K562 (cell line): Measurements from ENCODE around the gene SLC5A6. TPM values are rescaled to one million over a fixed set of nuclear protein-coding genes. Genes with fewer than 3 reads are reported as not detected.

ENCODE experiments used
- ATAC-seq: fragments of 200-7000 bp; cut with Tn5 transposase; 3 replicates; pipeline ENCODE4 v1.9.1; 2020; ENCODE audit warnings: moderate library complexity
- BruUV-seq: library from RNA; stranded (reverse); fragments of 400-500 nt; replicated peaks from 2 replicates; lab custom pipeline; 2021; lab: Mats Ljungman, UMichigan
- CTCF ChIA-PET: fragments of 300-600 bp; formaldehyde crosslinking; extraction: SDS; loops from one replicate; lab custom pipeline; 2021; ENCODE audit warnings: low intra/inter-chr PET ratio; lab: Yijun Ruan, JAX
- POLR2A ChIA-PET: fragments of 300-600, 350-650 bp; sonication (Branson Sonifier 250); formaldehyde crosslinking; extraction: SDS; loops from one replicate; lab custom pipeline; 2021; ENCODE audit warnings: antibody characterized with exemption, inconsistent platforms; lab: Yijun Ruan, JAX
- DNase-seq, 4 experiments: peaks; one replicate each; pipeline versions ENCODE4 v3.0.0 to v3.0.0-alpha.2; 2011 to 2018; ENCODE audit warnings: low spot score in 3 of 4, mixed read lengths in 3 of 4; ENCODE audit errors: extremely low read depth in 1 of 4
- FAIRE-seq: peaks from 2 replicates; lab custom pipeline; 2011; peaks lifted over from hg19 to GRCh38; lab: Jason Lieb, UNC
- H2AFZ ChIP-seq: 2 replicates; pipeline ENCODE4 v1.6.0; 2011; ENCODE audit warnings: low read depth, low read length, control low read depth, inconsistent platforms
- H3K27ac ChIP-seq: fragments of 200-600 bp; 3 replicates; pipeline ENCODE4 v1.8.0; 2011; ENCODE audit warnings: low read depth, mild to moderate bottlenecking, control low read depth, inconsistent platforms, low read length, moderate library complexity, mixed read lengths; ENCODE audit errors: extremely low read depth
- H3K27me3 ChIP-seq, 2 experiments: fragments of 300-600 bp in 1 of 2; 2 replicates in 1 of 2; 3 replicates in 1 of 2; pipeline versions ENCODE4 v1.6.0 to v1.8.0; 2011; ENCODE audit warnings: inconsistent platforms in 2 of 2, low read length in 2 of 2, mild to moderate bottlenecking in 1 of 2, mixed read lengths in 1 of 2, moderate library complexity in 1 of 2; ENCODE audit not compliant: control insufficient read depth in 2 of 2, insufficient read depth in 2 of 2
- H3K36me3 ChIP-seq: fragments of 300-600 bp; 3 replicates; pipeline ENCODE4 v1.8.0; 2011; ENCODE audit warnings: mild to moderate bottlenecking, low read length, inconsistent platforms; ENCODE audit not compliant: control insufficient read depth, insufficient read depth
- H3K4me1 ChIP-seq, 2 experiments: fragments of 200-600 bp in 1 of 2; replicated peaks in 1 of 2; 2 replicates in 1 of 2; 3 replicates in 1 of 2; pipeline versions ENCODE4 v1.5.1 to v1.8.0; 2011; ENCODE audit warnings: inconsistent platforms in 2 of 2, low read length in 2 of 2, mild to moderate bottlenecking in 1 of 2, mixed read lengths in 1 of 2, moderate library complexity in 1 of 2; ENCODE audit not compliant: control insufficient read depth in 2 of 2, insufficient read depth in 2 of 2
- H3K4me2 ChIP-seq: 2 replicates; pipeline ENCODE4 v1.6.1; 2011; ENCODE audit warnings: low read length, control low read depth, inconsistent platforms, mixed read lengths; ENCODE audit not compliant: insufficient read depth
- H3K4me3 ChIP-seq: fragments of 200-600 bp; sonication (generic), shearing (Covaris generic); 2 replicates; pipeline ENCODE4 v1.5.1; 2016; ENCODE audit warnings: control low read depth, inconsistent platforms
- H3K79me2 ChIP-seq: fragments of 200-600 bp; 3 replicates; pipeline ENCODE4 v1.8.0; 2011; ENCODE audit warnings: low read length, inconsistent platforms; ENCODE audit not compliant: control insufficient read depth, insufficient read depth
- H3K9ac ChIP-seq, 2 experiments: 2 replicates each; pipeline versions ENCODE4 v1.6.0 to v1.6.1; 2011; ENCODE audit warnings: low read depth in 2 of 2, low read length in 2 of 2, control low read depth in 1 of 2, inconsistent platforms in 1 of 2, mild to moderate bottlenecking in 1 of 2, mixed read lengths in 1 of 2; ENCODE audit not compliant: insufficient read depth in 1 of 2
- H3K9me1 ChIP-seq: one replicate; pipeline ENCODE4 v1.6.0; 2011; ENCODE audit warnings: inconsistent platforms, mild to moderate bottlenecking, low read length, moderate library complexity; ENCODE audit not compliant: control insufficient read depth, insufficient read depth
- H3K9me3 ChIP-seq: replicated peaks from 2 replicates; pipeline ENCODE4 v1.5.1; 2011; ENCODE audit warnings: low read depth, low read length, inconsistent platforms; ENCODE audit not compliant: control insufficient read depth, insufficient read depth
- H4K20me1 ChIP-seq: replicated peaks from 2 replicates; pipeline ENCODE4 v1.6.1; 2011; ENCODE audit warnings: low read length, inconsistent platforms, mixed read lengths; ENCODE audit not compliant: control insufficient read depth, insufficient read depth
- CHD7 ChIP-seq: fragments of 200-600 bp; sonication (generic); IDR thresholded peaks from one replicate; pipeline ENCODE4 v1.6.1; 2012; ENCODE audit warnings: mild to moderate bottlenecking, low read depth, low read length, inconsistent platforms
- NONO ChIP-seq, 2 experiments: fragments of 200-400 bp in 1 of 2; fragments of 450-650 bp in 1 of 2; formaldehyde crosslinking in 1 of 2; IDR thresholded peaks; 2 replicates each; pipeline ENCODE4 v1.6.1; 2017; ENCODE audit warnings: low read depth in 2 of 2, mild to moderate bottlenecking in 2 of 2, moderate library complexity in 2 of 2, low read length in 1 of 2
- ZKSCAN8 ChIP-seq: fragments of 200-800 bp; sonication (Bioruptor generic); IDR thresholded peaks from 2 replicates; pipeline ENCODE4 v1.6.1; 2016; ENCODE audit warnings: missing genetic modification characterization, missing compliant biosample characterization
- WGBS: fragments of 100-300 bp; shearing (Covaris generic); methylation state at CpG from one replicate; pipeline ENCODE4 v1.1.6; 2016; ENCODE audit warnings: low coverage, mixed read lengths; ENCODE audit not compliant: insufficient coverage; ENCODE audit errors: missing lambda C conversion rate; 5-methylcytosine and 5-hydroxymethylcytosine counted together
- in situ Hi-C: fragments of 300-500 bp; cut with MboI; formaldehyde crosslinking; loops from 4 replicates; pipeline ENCODE4 v1.15.0; 2018; ENCODE audit warnings: inconsistent platforms, mixed read lengths
- intact Hi-C: fragments of 100-400 bp; cut with micrococcal nuclease; formaldehyde crosslinking; loops from 2 replicates; pipeline ENCODE4 v1.14.2; 2022
- polyA plus RNA-seq, 8 experiments: library from polyadenylated mRNA; depleted of rRNA in 4 of 8; stranded (reverse) in 5 of 8; unstranded in 3 of 8; fragments of >200 nt; fragmentation: Nextera tagmentation in 2 of 8; fragmentation: Illumina TruSeq in 1 of 8; extraction: Ambion mirVana in 2 of 8; extraction: Trizol in 1 of 8; gene quantifications; 2 replicates each; pipeline versions ENCODE4 v1.2.1 to v1.2.3, GENCODE V29; 2011 to 2014; ENCODE audit warnings: inconsistent platforms in 1 of 8, missing spikeins in 1 of 8
- total RNA-seq, 7 experiments: library from RNA; depleted of rRNA in 6 of 7; stranded (reverse); fragments of >200 nt in 6 of 7; fragmentation: Illumina TruSeq in 2 of 7; extraction: Trizol in 2 of 7; gene quantifications; 2 replicates each; pipeline versions ENCODE4 v1.2.1 to v1.2.3, GENCODE V29; 2011 to 2021; ENCODE audit warnings: low replicate concordance in 1 of 7
- TF ChIP-seq, protein P1 (sequence below): sonication (generic); formaldehyde crosslinking; IDR thresholded peaks from 2 replicates; pipeline ENCODE4 v1.4.0; 2020; ENCODE audit warnings: mild to moderate bottlenecking, missing genetic modification reagents

The SLC5A6 gene
- total and polyA plus RNA-seq, 9 of the 15 experiments (the other 6 are each of a cell fraction or from before 2014, with no cell fraction given), result 32.6 to 137 (median 107) TPM

GRCh38 chr2:27152102-27152795 lies 59.8 kb downstream of the SLC5A6 start:
- H3K4me1 ChIP-seq, result peaks cover 0 to 15% of the 10 kb centered on the region in 2 experiments; a peak in 2 of 5 replicates
- H2AFZ ChIP-seq, result no peak overlapping the region
- H3K9me3 ChIP-seq, result no peaks in the 10 kb centered on the region
- no TSS peak for BruUV-seq
- FAIRE-seq (no peak), DNase-seq (peak in 3 of 4 experiments; percentile 24 to 47 (median 35)), ATAC-seq (peak; percentile 77)
- H3K4me2 ChIP-seq, result no peak overlapping the region
- in situ Hi-C loops (no loop called here), intact Hi-C loops (no loop called here)
- no peaks in the 10 kb centered on the region for H3K9me1 ChIP-seq
- 0 out of 4 replicates have a peak overlapping the region, but pooled peaks of 1 of the 2 experiments have one; percentile 7 for H3K9ac ChIP-seq
- no peak overlapping the region for H3K4me3 ChIP-seq
- H3K36me3 ChIP-seq, result no peaks in the 10 kb centered on the region
- H3K79me2 ChIP-seq, result no peaks in the 10 kb centered on the region
- H3K27me3 ChIP-seq, result peaks cover 0 to 15% of the 10 kb centered on the region in 2 experiments; a peak in 2 of 5 replicates
- no peak overlapping the region for H3K27ac ChIP-seq
- no peaks in the 10 kb centered on the region for H4K20me1 ChIP-seq
- ChIA-PET POLR2A (interaction anchor here (0.5 to 1.6 kb wide), 6 partner anchors 9 to 60 kb away, joined by 3 to 6 read pairs (median 4); partner anchors contain the start of genes ATRAID, PRR30 and SLC5A6), CTCF (interaction anchor here (1.0 kb wide), 2 partner anchors 39 to 151 kb away, joined by 3 read pairs; no protein-coding TSS in a partner anchor)
- 12% methylated on average over 8 of the region's 8 CpGs for WGBS
- no peak for TF ChIP-seq CHD7
- TF ChIP-seq, protein P1, sequence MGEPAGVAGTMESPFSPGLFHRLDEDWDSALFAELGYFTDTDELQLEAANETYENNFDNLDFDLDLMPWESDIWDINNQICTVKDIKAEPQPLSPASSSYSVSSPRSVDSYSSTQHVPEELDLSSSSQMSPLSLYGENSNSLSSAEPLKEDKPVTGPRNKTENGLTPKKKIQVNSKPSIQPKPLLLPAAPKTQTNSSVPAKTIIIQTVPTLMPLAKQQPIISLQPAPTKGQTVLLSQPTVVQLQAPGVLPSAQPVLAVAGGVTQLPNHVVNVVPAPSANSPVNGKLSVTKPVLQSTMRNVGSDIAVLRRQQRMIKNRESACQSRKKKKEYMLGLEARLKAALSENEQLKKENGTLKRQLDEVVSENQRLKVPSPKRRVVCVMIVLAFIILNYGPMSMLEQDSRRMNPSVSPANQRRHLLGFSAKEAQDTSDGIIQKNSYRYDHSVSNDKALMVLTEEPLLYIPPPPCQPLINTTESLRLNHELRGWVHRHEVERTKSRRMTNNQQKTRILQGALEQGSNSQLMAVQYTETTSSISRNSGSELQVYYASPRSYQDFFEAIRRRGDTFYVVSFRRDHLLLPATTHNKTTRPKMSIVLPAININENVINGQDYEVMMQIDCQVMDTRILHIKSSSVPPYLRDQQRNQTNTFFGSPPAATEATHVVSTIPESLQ (CRISPR knock-in tag), result no peak
- no peak for TF ChIP-seq ZKSCAN8
- TF ChIP-seq NONO (IDR thresholded peaks at IDR 0.05; ENCODE audit: low read depth in 2 of 2, low read length in 1 of 2), result no peak
